ENCODE measurements around the gene RCOR1. TPM values are rescaled to one million over a fixed set of nuclear protein-coding genes. Genes with fewer than 3 reads are reported as not detected.

RCOR1 gene
- total and polyA plus RNA-seq, 2 of the 4 experiments (the other 2 are of a cell fraction) = 9.0 to 11.2 TPM

DNA sequence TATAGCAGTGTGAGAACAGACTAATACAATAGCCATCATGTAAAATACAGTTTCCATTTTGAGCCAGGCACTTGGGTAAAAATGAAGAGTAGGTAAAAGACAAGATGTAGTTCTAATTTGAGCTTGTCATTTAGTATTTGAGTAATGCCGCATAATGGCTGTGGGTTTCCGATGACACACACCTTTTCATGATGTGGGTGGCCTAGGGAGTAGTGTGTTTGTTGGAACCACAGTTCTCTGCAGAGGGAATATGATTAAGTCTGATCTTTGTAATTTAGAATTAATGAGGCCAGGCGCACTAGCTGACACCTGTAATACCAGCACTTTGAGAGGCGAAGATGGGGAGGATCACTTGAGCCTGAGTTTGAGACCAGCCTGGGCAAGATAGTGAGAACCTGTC, 61.8 kb downstream of the RCOR1 start:
- H3K23ac ChIP-seq (ENCODE audit: low read depth, low read length) = no peak overlapping the region
- dilution Hi-C loops (cut with HindIII; ENCODE audit: low sequenced_read_pairs, unreplicated experiment) = no loop called here
- no peak overlapping the region for H3K4ac ChIP-seq (ENCODE audit: low read depth, low read length)
- H4K20me1 ChIP-seq (ENCODE audit: insufficient read depth, low read length) = peaks cover 53% of the 10 kb centered on the region
- H4K8ac ChIP-seq (ENCODE audit: low read depth in 2 of 2, low read length in 2 of 2) = no peak overlapping the region
- H4K91ac ChIP-seq (ENCODE audit: insufficient read depth, low read depth, low read length) = no peak overlapping the region
- H3K18ac ChIP-seq (ENCODE audit: low read depth, low read length) = no peak overlapping the region
- no peak overlapping the region for H2BK15ac ChIP-seq (ENCODE audit: low read depth, low read length)
- peaks cover 3% of the 10 kb centered on the region; the same call in 1 of the 2 replicates for H3K4me1 ChIP-seq (ENCODE audit: control insufficient read depth, insufficient read depth, low read length)
- no peak overlapping the region for H2AFZ ChIP-seq (replicated peaks; ENCODE audit: low read length, poor library complexity)
- no TSS peak for BruUV-seq (replicated peaks)
- no peak overlapping the region for H3K56ac ChIP-seq (ENCODE audit: extremely low read depth, insufficient read depth, low read length)
- H3K79me1 ChIP-seq (ENCODE audit: low read depth in 1 of 2, low read length in 2 of 2) = peaks cover 30 to 71% of the 10 kb centered on the region in 2 experiments
- intact Hi-C loops (cut with micrococcal nuclease) = no loop called here
- H4K5ac ChIP-seq (ENCODE audit: low read depth, low read length) = no peak overlapping the region
- no peak overlapping the region for H2AK5ac ChIP-seq (ENCODE audit: low read depth, low read length)
- ChIA-PET CTCF (no interaction called here), POLR2A (ENCODE audit: unreplicated experiment) (no interaction called here)
- H2BK5ac ChIP-seq (ENCODE audit: low read depth, low read length, poor library complexity, severe bottlenecking) = no peak overlapping the region
- 100% methylated on average over 2 of the region's 4 CpGs; no CpG with 5 or more reads in 1 of the 2 experiments for WGBS, 2 experiments (ENCODE audit: extremely low coverage in 2 of 2, insufficient read length in 1 of 2)
- H3K27me3 ChIP-seq (ENCODE audit: control insufficient read depth, insufficient read depth, low read length) = no peaks in the 10 kb centered on the region
- peaks cover 11% of the 10 kb centered on the region for H3K9me1 ChIP-seq (ENCODE audit: insufficient read depth, low read length)
- no peak overlapping the region for H3K9ac ChIP-seq (ENCODE audit: low read depth, low read length)
- no peak overlapping the region for H3K27ac ChIP-seq (ENCODE audit: insufficient read depth, low read length)
- ATAC-seq (ENCODE audit: low read depth) (no peak), DNase-seq (no peak)
- no peak overlapping the region for H2BK120ac ChIP-seq (ENCODE audit: low read depth, low read length)
- H3K36me3 ChIP-seq (ENCODE audit: control insufficient read depth, insufficient read depth, low read length) = no peaks in the 10 kb centered on the region
- no peak overlapping the region for H3K4me3 ChIP-seq (ENCODE audit: insufficient read depth, low read depth, low read length)
- H3K14ac ChIP-seq (replicated peaks; ENCODE audit: low read depth, low read length) = no peak overlapping the region
- H2AK9ac ChIP-seq (replicated peaks; ENCODE audit: low read depth, low read length, poor library complexity) = no peak overlapping the region
- TF ChIP-seq, protein P1, sequence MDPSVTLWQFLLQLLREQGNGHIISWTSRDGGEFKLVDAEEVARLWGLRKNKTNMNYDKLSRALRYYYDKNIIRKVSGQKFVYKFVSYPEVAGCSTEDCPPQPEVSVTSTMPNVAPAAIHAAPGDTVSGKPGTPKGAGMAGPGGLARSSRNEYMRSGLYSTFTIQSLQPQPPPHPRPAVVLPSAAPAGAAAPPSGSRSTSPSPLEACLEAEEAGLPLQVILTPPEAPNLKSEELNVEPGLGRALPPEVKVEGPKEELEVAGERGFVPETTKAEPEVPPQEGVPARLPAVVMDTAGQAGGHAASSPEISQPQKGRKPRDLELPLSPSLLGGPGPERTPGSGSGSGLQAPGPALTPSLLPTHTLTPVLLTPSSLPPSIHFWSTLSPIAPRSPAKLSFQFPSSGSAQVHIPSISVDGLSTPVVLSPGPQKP (IDR thresholded peaks at IDR 0.05; ENCODE audit: borderline replicate concordance, low read depth, low read length) = no peak
- TF ChIP-seq FOS (IDR thresholded peaks at IDR 0.05; ENCODE audit: low read depth, low read length) = no peak
- TF ChIP-seq POLR2A (IDR thresholded peaks at IDR 0.05; ENCODE audit: low read depth, low read length) = no peak
- TF ChIP-seq RAD21 (IDR thresholded peaks at IDR 0.05; ENCODE audit: low read length) = no peak
- no peak for TF ChIP-seq MAFK (IDR thresholded peaks at IDR 0.05; ENCODE audit: low read depth, low read length)
- no peak for TF ChIP-seq MXI1 (IDR thresholded peaks at IDR 0.05; ENCODE audit: borderline replicate concordance, low read depth, low read length)
- TF ChIP-seq CEBPB (IDR thresholded peaks at IDR 0.05; ENCODE audit: low read depth, low read length) = no peak
- TF ChIP-seq, protein P2, sequence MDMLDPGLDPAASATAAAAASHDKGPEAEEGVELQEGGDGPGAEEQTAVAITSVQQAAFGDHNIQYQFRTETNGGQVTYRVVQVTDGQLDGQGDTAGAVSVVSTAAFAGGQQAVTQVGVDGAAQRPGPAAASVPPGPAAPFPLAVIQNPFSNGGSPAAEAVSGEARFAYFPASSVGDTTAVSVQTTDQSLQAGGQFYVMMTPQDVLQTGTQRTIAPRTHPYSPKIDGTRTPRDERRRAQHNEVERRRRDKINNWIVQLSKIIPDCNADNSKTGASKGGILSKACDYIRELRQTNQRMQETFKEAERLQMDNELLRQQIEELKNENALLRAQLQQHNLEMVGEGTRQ (IDR thresholded peaks at IDR 0.05; ENCODE audit: low read depth, low read length) = no peak
- no peak for TF ChIP-seq CTCF (conservative IDR thresholded peaks at IDR 0.05; ENCODE audit: low read depth, low read length)
- no peak for TF ChIP-seq MAZ (IDR thresholded peaks at IDR 0.05; ENCODE audit: borderline replicate concordance, low read depth, low read length)
- TF ChIP-seq NFE2L2 (IDR thresholded peaks at IDR 0.05; ENCODE audit: low read depth, low read length) = no peak
- no peak for TF ChIP-seq SMC3 (IDR thresholded peaks at IDR 0.05; ENCODE audit: low read depth, low read length)
- TF ChIP-seq CHD1 (IDR thresholded peaks at IDR 0.05; ENCODE audit: low read depth, low read length) = no peak
- TF ChIP-seq RCOR1 (IDR thresholded peaks at IDR 0.05; ENCODE audit: insufficient replicate concordance, low read length) = no peak
- no peak for TF ChIP-seq RFX5 (IDR thresholded peaks at IDR 0.05; ENCODE audit: low read depth, low read length)
- TF ChIP-seq BHLHE40 (IDR thresholded peaks at IDR 0.05; ENCODE audit: low read depth, low read length) = no peak
- H3K4me2 ChIP-seq (ENCODE audit: low read depth, low read length) = no peak overlapping the region
- H3K9me3 ChIP-seq (ENCODE audit: control insufficient read depth, insufficient read depth, low read length) = no peaks in the 10 kb centered on the region
- no peak overlapping the region for H2BK20ac ChIP-seq (ENCODE audit: low read depth, low read length)
- in situ Hi-C loops (cut with MboI; ENCODE audit: low sequenced_read_pairs) = no loop called here
